PC-9 (cell line): ENCODE results near the gene LRRC7. TPM values are rescaled to one million over a fixed set of nuclear protein-coding genes. Genes with fewer than 3 reads are reported as not detected.

Experiments
- BruUV-seq: library from RNA; stranded (reverse); fragments of 400-500 nt; replicated peaks from 2 replicates; lab custom pipeline; 2021; lab: Mats Ljungman, UMichigan
- CTCF ChIA-PET: fragments of 300-600 bp; sonication (Branson Sonifier 250); formaldehyde crosslinking; loops from one replicate; lab custom pipeline; 2022; ENCODE audit warnings: antibody characterized with exemption; lab: Charles Lee
- POLR2A ChIA-PET: fragments of 300-600 bp; sonication (Branson Sonifier 250); formaldehyde crosslinking; loops from one replicate; lab custom pipeline; 2022; ENCODE audit warnings: antibody characterized with exemption; ENCODE audit not compliant: unreplicated experiment; lab: Charles Lee
- DNase-seq, 2 experiments: peaks; one replicate each; pipeline versions ENCODE4 v3.0.0 to v3.0.0-alpha.2; 2015 to 2022; ENCODE audit warnings: mixed read lengths in 1 of 2
- H2AFZ ChIP-seq: fragments of 200-600 bp; sonication (generic); 2 replicates; pipeline ENCODE4 v1.8.1; 2017; ENCODE audit warnings: antibody characterized with exemption
- H3F3A ChIP-seq: fragments of 200-600 bp; sonication (generic); 2 replicates; pipeline ENCODE4 v1.8.1; 2017; ENCODE audit warnings: antibody characterized with exemption, mild to moderate bottlenecking, low read depth; ENCODE audit not compliant: insufficient read depth
- H3K27ac ChIP-seq: fragments of 200-600 bp; sonication (generic); 2 replicates; pipeline ENCODE4 v1.6.1; 2016; ENCODE audit warnings: mixed run types
- H3K27me3 ChIP-seq: fragments of 200-600 bp; sonication (generic); 2 replicates; pipeline ENCODE4 v1.6.1; 2016; ENCODE audit warnings: low read depth, mixed run types; ENCODE audit not compliant: insufficient read depth
- H3K36me3 ChIP-seq: fragments of 200-600 bp; sonication (generic); 2 replicates; pipeline ENCODE4 v1.6.1; 2016; ENCODE audit warnings: low read depth, mixed run types
- H3K4me1 ChIP-seq: fragments of 200-600 bp; sonication (generic); replicated peaks from 2 replicates; pipeline ENCODE4 v1.6.1; 2016; ENCODE audit warnings: mixed run types; ENCODE audit not compliant: insufficient read depth
- H3K4me2 ChIP-seq: fragments of 200-600 bp; sonication (generic); 2 replicates; pipeline ENCODE4 v1.6.1; 2017; ENCODE audit warnings: mixed run types
- H3K4me3 ChIP-seq: fragments of 200-600 bp; sonication (generic); 2 replicates; pipeline ENCODE4 v1.6.1; 2016; ENCODE audit warnings: mixed run types
- H3K79me2 ChIP-seq: fragments of 200-600 bp; sonication (generic); 2 replicates; pipeline ENCODE4 v1.6.1; 2017; ENCODE audit warnings: low read depth, mixed run types
- H3K9me2 ChIP-seq: fragments of 200-600 bp; sonication (generic); 2 replicates; pipeline ENCODE4 v1.8.1; 2017; ENCODE audit warnings: mild to moderate bottlenecking; ENCODE audit not compliant: insufficient read depth
- H3K9me3 ChIP-seq: fragments of 200-600 bp; sonication (generic); 2 replicates; pipeline ENCODE4 v1.8.1; 2016; ENCODE audit warnings: low read depth; ENCODE audit not compliant: insufficient read depth
- H4K20me1 ChIP-seq: fragments of 200-600 bp; sonication (generic); 2 replicates; pipeline ENCODE4 v1.8.1; 2017; ENCODE audit not compliant: insufficient read depth
- CTCF ChIP-seq: fragments of 200-600 bp; sonication (generic); conservative IDR thresholded peaks from 2 replicates; pipeline ENCODE4 v1.6.1; 2017; ENCODE audit warnings: mixed run types, antibody characterized with exemption, mild to moderate bottlenecking, moderate library complexity
- EZH2 ChIP-seq: fragments of 200-600 bp; sonication (generic); IDR thresholded peaks from 2 replicates; pipeline ENCODE4 v1.8.0; 2017; ENCODE audit warnings: antibody characterized with exemption, low read depth
- intact Hi-C: fragments of 100-400 bp; cut with micrococcal nuclease; formaldehyde crosslinking; loops from one replicate; pipeline ENCODE4 v1.10.0; 2022; ENCODE audit not compliant: unreplicated experiment
- total RNA-seq: library from RNA; stranded (reverse); gene quantifications from 2 replicates; pipeline ENCODE4 v1.2.3, GENCODE V29; 2021

Gene LRRC7
- total RNA-seq, 1 experiment from 2014 or later, result not detected

DNA sequence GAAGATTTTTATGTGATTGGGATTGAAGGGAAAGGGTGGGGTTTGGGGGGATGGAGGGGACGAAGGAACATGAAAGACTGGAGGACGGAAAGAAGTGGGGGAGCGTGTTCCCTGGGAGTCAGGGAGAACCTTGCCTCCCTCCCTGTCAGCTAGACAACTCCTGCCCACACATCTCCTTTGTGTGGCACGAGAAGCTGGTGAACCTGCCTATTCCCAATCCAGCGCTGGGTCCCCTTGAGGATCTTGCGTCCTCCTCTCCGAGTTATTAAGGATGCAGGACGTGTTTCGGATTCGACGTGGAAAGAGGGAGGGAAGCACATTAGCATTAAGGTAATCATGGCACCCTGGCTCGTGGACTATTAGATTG is 1.4 kb downstream of the LRRC7 start:
- H3K4me2 ChIP-seq, result no peak overlapping the region
- intact Hi-C loops, result no loop called here
- TF ChIP-seq EZH2 (no peak), CTCF (no peak)

DNA sequence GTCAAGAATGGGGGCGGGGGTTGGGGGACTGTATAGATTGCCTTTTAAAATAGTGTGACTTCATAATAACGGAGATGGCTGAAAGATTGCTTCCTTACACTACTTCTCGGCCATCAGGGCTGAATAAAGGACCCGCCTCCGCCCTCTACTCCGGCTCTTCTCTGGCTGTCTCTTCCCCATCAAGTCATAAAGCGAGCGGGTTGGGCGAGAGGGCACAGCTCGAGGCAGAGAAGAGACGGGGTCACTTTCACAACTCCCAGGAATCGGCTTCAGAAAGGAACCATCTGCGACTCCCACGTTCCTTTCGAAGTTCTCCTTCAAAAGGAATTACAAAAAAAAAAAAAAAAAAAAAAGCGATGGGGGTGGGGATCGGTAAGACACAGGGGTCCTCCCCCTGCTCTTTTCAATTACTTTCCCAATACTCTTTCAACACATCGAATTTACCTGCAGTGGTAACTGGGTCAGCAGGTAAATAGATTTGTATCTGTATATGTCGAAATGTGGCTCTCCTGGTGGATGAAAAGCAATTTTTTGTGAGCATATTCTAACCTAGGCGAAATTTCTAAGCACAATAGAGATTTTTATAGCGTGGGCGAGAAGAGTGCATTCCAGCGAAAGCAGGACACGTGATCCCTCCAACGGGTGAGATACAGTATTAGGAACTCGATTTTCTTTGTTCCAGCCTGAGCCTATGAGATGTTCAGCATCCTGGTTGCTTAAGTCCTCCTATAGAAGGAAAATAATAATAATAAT is 2.0 kb downstream of the LRRC7 start:
- Histone ChIP-seq H3K79me2 (no peaks in the 10 kb centered on the region), H4K20me1 (no peaks in the 10 kb centered on the region), H3K9me3 (no peaks in the 10 kb centered on the region), H3K4me2 (no peak overlapping the region), H2AFZ (no peak overlapping the region), H3K36me3 (no peaks in the 10 kb centered on the region), H3K4me3 (no peak overlapping the region), H3K4me1 (no peaks in the 10 kb centered on the region), H3K9me2 (no peaks in the 10 kb centered on the region), H3F3A (no peaks in the 10 kb centered on the region), H3K27ac (no peak overlapping the region), H3K27me3 (peaks cover 8% of the 10 kb centered on the region; the same call in 1 of the 2 replicates)
- TF ChIP-seq EZH2 (no peak), CTCF (no peak)
- ChIA-PET CTCF (no interaction called here), POLR2A (no interaction called here)
- no peak for DNase-seq
- no TSS peak for BruUV-seq
- intact Hi-C loops, result no loop called here

More for the DNA sequence above, 1.4 kb downstream of the LRRC7 start:
- Histone ChIP-seq H3K4me1 (no peaks in the 10 kb centered on the region), H2AFZ (no peak overlapping the region), H3K36me3 (no peaks in the 10 kb centered on the region), H3F3A (no peaks in the 10 kb centered on the region), H3K27ac (no peak overlapping the region), H3K9me3 (no peaks in the 10 kb centered on the region), H3K4me3 (no peak overlapping the region), H3K27me3 (peaks cover 8% of the 10 kb centered on the region; the same call in 1 of the 2 replicates), H3K9me2 (no peaks in the 10 kb centered on the region), H4K20me1 (no peaks in the 10 kb centered on the region), H3K79me2 (no peaks in the 10 kb centered on the region)
- DNase-seq, result no peak
- POLR2A ChIA-PET, result no interaction called here
- no TSS peak for BruUV-seq
- CTCF ChIA-PET, result no interaction called here

- no peaks in the 10 kb centered on the region for H3K36me3 ChIP-seq
- no peaks in the 10 kb centered on the region for H3K79me2 ChIP-seq
- no TSS peak for BruUV-seq
- DNase-seq, result no peak
- no peaks in the 10 kb centered on the region for H3K9me2 ChIP-seq
- no peaks in the 10 kb centered on the region for H3F3A ChIP-seq
- H3K4me1 ChIP-seq, result no peaks in the 10 kb centered on the region
- H3K27ac ChIP-seq, result no peak overlapping the region
- peaks cover 8% of the 10 kb centered on the region; the same call in 1 of the 2 replicates for H3K27me3 ChIP-seq
- no peak for TF ChIP-seq CTCF
- no peak for TF ChIP-seq EZH2
- H3K4me3 ChIP-seq, result no peak overlapping the region
- no peaks in the 10 kb centered on the region for H3K9me3 ChIP-seq
- H3K4me2 ChIP-seq, result no peak overlapping the region
- intact Hi-C loops, result no loop called here
- POLR2A ChIA-PET, result no interaction called here
- H2AFZ ChIP-seq, result no peak overlapping the region
- H4K20me1 ChIP-seq, result no peaks in the 10 kb centered on the region
- CTCF ChIA-PET, result no interaction called here
These were observed 2.6 kb downstream of the LRRC7 start for GRCh38 chr1:69570356-69570755.
